Activated B cell treated with CpG ODN at 0.5 μM for 24 hours (primary cell): ENCODE measurements around the gene AKNA. TPM values are rescaled to one million over a fixed set of nuclear protein-coding genes. Genes with fewer than 3 reads are reported as not detected.
A peak's percentile ranks its signal among the peaks of the same experiment; 100 is the strongest.

Source experiments
- ATAC-seq: fragments of 200-7000 bp; cut with Tn5 transposase; one replicate; pipeline ENCODE4 v1.10.0; 2021; ENCODE audit warnings: low read depth, mild to moderate bottlenecking, moderate library complexity
- CTCF ChIA-PET: fragments of 350-600 bp; sonication (Branson Sonifier 250); formaldehyde crosslinking; loops from one replicate; lab custom pipeline; 2021; ENCODE audit warnings: antibody characterized with exemption; lab: Charles Lee
- POLR2A ChIA-PET: fragments of 350-600 bp; sonication (Branson Sonifier 250); formaldehyde crosslinking; loops from one replicate; lab custom pipeline; 2021; ENCODE audit warnings: antibody characterized with exemption; lab: Charles Lee
- DNase-seq: peaks from one replicate; pipeline ENCODE4 v3.0.0; 2022
- H3K27ac Mint-ChIP-seq: one replicate; pipeline ENCODE4 v1.8.0; 2020; ENCODE audit warnings: mixed read lengths
- H3K27me3 Mint-ChIP-seq: one replicate; pipeline ENCODE4 v1.8.0; 2021; ENCODE audit warnings: mixed read lengths
- H3K36me3 Mint-ChIP-seq: one replicate; pipeline ENCODE4 v1.8.0; 2021; ENCODE audit warnings: low read depth, mixed read lengths
- H3K4me1 Mint-ChIP-seq: one replicate; pipeline ENCODE4 v1.8.0; 2021; ENCODE audit warnings: mixed read lengths
- H3K4me3 Mint-ChIP-seq: one replicate; pipeline ENCODE4 v1.8.0; 2020; ENCODE audit warnings: mild to moderate bottlenecking, mixed read lengths
- H3K9me3 Mint-ChIP-seq: one replicate; pipeline ENCODE4 v1.8.0; 2020; ENCODE audit warnings: mixed read lengths
- CTCF ChIP-seq: fragments of 200-600 bp; IDR thresholded peaks from one replicate; pipeline ENCODE4 v1.8.0; 2022; ENCODE audit warnings: antibody characterized with exemption, mild to moderate bottlenecking
- intact Hi-C: fragments of 100-400 bp; cut with micrococcal nuclease; formaldehyde crosslinking; loops from one replicate; pipeline ENCODE4 v1.15.1; 2024
- total RNA-seq: library from RNA; stranded (reverse); gene quantifications from 2 replicates; pipeline ENCODE4 v1.2.3, GENCODE V29; 2022

The AKNA gene
- total RNA-seq, 1 donor from 2014 or later = 322 TPM

DNA sequence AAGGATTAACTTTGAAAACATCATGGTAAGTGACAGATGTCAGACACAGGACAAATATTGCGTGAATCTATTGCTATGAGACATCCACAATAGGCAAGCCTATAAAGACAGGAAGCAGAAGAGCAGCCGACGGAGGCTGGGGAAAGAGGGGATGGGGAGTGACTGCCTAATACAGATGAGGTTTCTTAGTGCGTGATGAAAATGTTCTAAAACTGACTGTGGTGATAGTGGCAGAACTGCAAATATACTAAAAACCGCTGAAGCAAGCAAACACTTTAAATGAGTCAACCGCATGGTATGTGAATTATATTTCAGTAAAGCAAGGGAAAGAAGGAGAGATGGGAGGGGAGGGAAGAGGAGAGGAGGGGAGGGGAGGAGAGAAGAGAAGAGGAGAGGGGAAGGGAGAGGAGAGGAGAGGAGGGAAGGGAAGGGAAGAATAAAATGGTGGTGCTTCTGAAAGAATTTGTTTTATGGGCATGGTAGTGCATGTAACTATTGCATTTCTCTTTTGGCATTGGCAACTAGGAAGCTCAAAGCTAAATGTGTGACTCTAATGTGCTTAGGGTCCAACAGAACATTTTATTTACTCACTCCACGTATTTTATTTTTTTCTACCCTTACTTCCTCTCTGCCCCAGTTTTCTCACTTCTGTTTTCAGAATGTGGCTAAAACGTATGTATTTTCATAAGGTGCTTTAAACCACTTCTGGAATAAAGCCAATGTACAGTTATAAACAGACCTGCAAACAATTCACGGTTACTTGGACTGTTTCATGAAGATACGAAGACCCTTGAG, 21.3 kb downstream of the AKNA start:
- ChIA-PET POLR2A (interaction anchor here (0.6 to 15.2 kb wide), 4 partner anchors 16 to 237 kb away, joined by 4 to 913 read pairs (median 14); partner anchors contain the start of genes AKNA and ATP6V1G1), CTCF (interaction anchor here (0.6 to 2.5 kb wide), 6 partner anchors 17 to 23 kb away, joined by 3 to 15 read pairs (median 5); partner anchors contain the start of gene AKNA)
- peak overlapping the region; percentile 69 for H3K4me3 Mint-ChIP-seq
- peaks cover 90% of the 10 kb centered on the region for H3K36me3 Mint-ChIP-seq
- intact Hi-C loops = loop anchor here (1.0 kb wide), 3 partner anchors 17 to 32 kb away; no protein-coding TSS in a partner anchor
- DNase-seq (no peak), ATAC-seq (peak; percentile 41)
- TF ChIP-seq CTCF = no peak
- H3K27ac Mint-ChIP-seq = peak overlapping the region; percentile 91
- peaks cover 4% of the 10 kb centered on the region for H3K9me3 Mint-ChIP-seq
- H3K4me1 Mint-ChIP-seq = peaks cover 90% of the 10 kb centered on the region
- H3K27me3 Mint-ChIP-seq = no peaks in the 10 kb centered on the region

- peaks cover 88% of the 10 kb centered on the region for H3K4me1 Mint-ChIP-seq
- intact Hi-C loops = no loop called here
- no peak for TF ChIP-seq CTCF
- DNase-seq = no peak
- ChIA-PET POLR2A (interaction anchor here (0.6 to 15.2 kb wide), 11 partner anchors 8 to 214 kb away, joined by 3 to 913 read pairs (median 4); partner anchors contain the start of gene AKNA), CTCF (interaction anchor here (0.9 to 2.5 kb wide), 8 partner anchors 18 to 288 kb away, joined by 3 to 15 read pairs (median 6); partner anchors contain the start of gene AKNA)
- H3K27ac Mint-ChIP-seq = peak overlapping the region; percentile 88
- peaks cover 4% of the 10 kb centered on the region for H3K9me3 Mint-ChIP-seq
- peaks cover 94% of the 10 kb centered on the region for H3K36me3 Mint-ChIP-seq
- peak overlapping the region; percentile 63 for H3K4me3 Mint-ChIP-seq
- no peaks in the 10 kb centered on the region for H3K27me3 Mint-ChIP-seq
- ATAC-seq = no peak
Observed at GRCh38 chr9:114365194-114365593, 22.6 kb downstream of the AKNA start.

DNA sequence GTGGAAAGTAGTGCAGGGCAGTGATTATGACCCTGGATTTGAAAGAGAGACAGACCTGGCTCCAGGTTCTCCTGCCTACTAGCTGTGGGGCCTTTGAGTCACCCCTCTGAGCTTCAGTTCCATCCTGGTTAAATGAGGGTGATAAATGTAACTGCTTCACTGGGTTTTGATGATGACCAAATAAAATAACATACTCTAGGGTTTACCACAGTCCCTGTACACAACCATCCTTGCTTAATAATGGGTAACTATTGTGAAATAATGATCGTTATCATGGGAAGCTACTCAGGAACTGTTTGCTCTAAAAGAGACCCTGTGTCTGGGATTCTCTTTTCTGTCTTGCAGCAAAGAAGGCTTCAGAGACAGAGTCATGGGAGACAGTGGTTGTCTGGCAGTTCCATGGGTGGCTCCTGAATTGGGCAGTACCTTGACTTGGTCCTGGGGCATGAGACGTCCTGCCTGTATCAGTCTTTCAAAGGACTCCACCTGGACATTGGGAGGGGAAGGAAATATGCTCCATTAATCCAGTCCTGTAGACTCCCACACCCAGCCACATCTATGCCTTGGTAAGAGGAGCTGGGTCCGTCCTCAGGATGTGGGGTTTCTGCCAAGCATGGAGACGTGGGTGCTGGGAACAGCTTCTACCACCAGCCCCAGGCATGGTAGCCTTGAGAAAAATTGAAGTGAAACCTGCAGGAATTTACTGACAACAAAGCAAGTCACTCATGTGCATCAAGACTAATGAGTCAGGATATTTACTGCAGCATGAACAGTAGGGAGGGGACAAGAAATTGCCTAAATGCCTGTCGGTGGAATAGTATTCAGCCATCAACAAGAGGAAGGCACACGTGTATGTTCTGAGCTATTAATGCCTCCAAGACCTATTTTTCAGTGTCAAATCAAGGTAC, 23.4 kb downstream of the AKNA start:
- Mint-ChIP-seq H3K27ac (peak overlapping the region; percentile 88), H3K36me3 (peaks cover 94% of the 10 kb centered on the region), H3K4me1 (peaks cover 82% of the 10 kb centered on the region), H3K4me3 (peak overlapping the region; percentile 63), H3K27me3 (no peaks in the 10 kb centered on the region), H3K9me3 (peaks cover 4% of the 10 kb centered on the region)
- CTCF ChIA-PET = interaction anchor here (1.0 to 2.5 kb wide), 12 partner anchors 8 to 289 kb away, joined by 3 to 15 read pairs (median 4); partner anchors contain the start of gene AKNA
- intact Hi-C loops = loop anchor here (1.0 kb wide), 1 partner anchor 9 kb away; no protein-coding TSS in a partner anchor
- TF ChIP-seq CTCF = no peak
- DNase-seq (no peak), ATAC-seq (peak; percentile 56)
- POLR2A ChIA-PET = interaction anchor here (0.6 to 15.2 kb wide), 12 partner anchors 8 to 215 kb away, joined by 3 to 913 read pairs (median 4); partner anchors contain the start of gene AKNA

GRCh38 chr9:114363424-114363823, 24.4 kb downstream of the AKNA start:
- Mint-ChIP-seq H3K9me3 (peaks cover 4% of the 10 kb centered on the region), H3K27ac (peak overlapping the region; percentile 88), H3K36me3 (peaks cover 95% of the 10 kb centered on the region), H3K4me1 (peaks cover 74% of the 10 kb centered on the region), H3K4me3 (peak overlapping the region; percentile 24), H3K27me3 (no peaks in the 10 kb centered on the region)
- no peak for ATAC-seq
- CTCF ChIA-PET = interaction anchor here (1.0 to 2.5 kb wide), 8 partner anchors 9 to 43 kb away, joined by 3 to 9 read pairs (median 4); partner anchors contain the start of gene AKNA
- TF ChIP-seq CTCF = no peak
- DNase-seq = no peak
- POLR2A ChIA-PET = interaction anchor here (1.0 to 15.2 kb wide), 6 partner anchors 10 to 29 kb away, joined by 4 to 913 read pairs (median 20); partner anchors contain the start of gene AKNA
- intact Hi-C loops = no loop called here
